ENCODE results near the gene HHIPL2.
A peak's percentile ranks its signal among the peaks of the same experiment; 100 is the strongest.

The HHIPL2 gene

DNA sequence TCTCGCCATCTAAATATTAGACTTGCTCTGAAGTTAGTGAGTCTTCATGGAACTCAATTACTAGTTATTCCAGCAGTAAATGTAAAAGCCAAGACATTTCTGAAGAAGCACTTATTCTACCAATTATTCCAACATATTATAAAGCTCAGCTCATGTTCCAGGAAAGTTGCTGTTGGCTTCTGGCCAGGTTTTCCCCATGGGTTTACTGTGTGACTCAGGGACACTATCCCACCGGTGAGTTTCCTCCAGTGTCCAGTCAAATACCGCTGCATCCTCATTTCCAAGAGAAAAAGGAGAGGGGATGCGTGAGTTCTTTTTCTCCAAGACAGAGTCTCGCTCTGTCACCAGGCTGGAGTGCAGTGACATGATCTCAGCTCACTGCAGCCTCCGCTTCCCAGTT, 9.2 kb upstream of the HHIPL2 start:
- DNase-seq (ENCODE audit: low read depth): no peak
- H3K4me3 ChIP-seq (ENCODE audit: low read length): no peak overlapping the region
- TF ChIP-seq, protein P1, sequence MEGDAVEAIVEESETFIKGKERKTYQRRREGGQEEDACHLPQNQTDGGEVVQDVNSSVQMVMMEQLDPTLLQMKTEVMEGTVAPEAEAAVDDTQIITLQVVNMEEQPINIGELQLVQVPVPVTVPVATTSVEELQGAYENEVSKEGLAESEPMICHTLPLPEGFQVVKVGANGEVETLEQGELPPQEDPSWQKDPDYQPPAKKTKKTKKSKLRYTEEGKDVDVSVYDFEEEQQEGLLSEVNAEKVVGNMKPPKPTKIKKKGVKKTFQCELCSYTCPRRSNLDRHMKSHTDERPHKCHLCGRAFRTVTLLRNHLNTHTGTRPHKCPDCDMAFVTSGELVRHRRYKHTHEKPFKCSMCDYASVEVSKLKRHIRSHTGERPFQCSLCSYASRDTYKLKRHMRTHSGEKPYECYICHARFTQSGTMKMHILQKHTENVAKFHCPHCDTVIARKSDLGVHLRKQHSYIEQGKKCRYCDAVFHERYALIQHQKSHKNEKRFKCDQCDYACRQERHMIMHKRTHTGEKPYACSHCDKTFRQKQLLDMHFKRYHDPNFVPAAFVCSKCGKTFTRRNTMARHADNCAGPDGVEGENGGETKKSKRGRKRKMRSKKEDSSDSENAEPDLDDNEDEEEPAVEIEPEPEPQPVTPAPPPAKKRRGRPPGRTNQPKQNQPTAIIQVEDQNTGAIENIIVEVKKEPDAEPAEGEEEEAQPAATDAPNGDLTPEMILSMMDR (conservative IDR thresholded peaks at IDR 0.05; ENCODE audit: low read length): no peak

DNA sequence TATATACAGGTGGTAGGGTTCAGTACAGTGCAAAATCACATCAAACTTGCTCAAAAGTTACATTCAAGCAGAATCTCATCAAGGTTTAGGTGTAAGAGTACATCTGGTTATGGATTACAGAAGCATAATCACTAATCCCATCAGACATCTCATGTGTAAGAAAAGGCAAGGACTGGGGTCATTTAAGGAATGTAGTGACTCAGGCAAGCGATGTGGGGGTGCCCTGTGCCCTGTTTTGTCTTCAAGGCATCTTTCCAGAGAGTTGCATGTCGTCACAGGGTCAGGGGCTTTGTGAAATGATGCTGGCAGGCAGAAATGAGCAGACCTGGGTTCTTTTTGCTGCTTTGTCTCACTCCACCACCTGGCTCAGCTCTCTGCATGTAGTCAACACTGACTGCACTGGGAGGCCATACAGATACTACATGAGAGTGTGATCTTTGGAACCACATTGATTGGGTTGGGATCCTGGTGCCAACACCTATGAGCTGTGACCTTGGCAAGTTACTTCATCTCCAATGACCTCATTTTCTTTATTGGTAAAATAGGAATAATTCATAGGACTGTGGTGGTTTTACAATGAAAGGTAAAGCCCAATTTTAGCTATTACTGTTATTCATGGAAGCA, 8.2 kb upstream of the HHIPL2 start:
- no peak for DNase-seq (ENCODE audit: low read depth)
- TF ChIP-seq, protein P1 (conservative IDR thresholded peaks at IDR 0.05; ENCODE audit: low read length): no peak
- no peak overlapping the region for H3K4me3 ChIP-seq (ENCODE audit: low read length)

DNA sequence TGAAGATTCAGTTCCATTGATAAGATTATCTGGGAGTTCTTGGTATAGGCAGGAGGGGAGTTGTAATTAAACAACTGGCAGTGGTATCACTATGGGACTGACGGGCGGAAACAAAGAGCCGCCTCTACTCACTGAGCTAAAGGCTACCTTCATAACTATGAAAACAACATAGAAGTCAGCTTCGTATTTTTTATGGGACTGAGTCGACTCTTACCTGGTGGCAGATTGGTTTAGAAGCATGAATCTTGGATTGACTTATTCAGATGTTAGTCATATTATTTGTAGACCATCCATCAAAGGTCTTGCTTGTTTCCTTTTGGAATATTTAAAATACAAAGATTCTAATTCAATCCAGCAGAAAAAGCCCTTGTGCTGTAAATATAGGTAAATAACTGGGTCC, 6.3 kb upstream of the HHIPL2 start:
- DNase-seq (ENCODE audit: low read depth): no peak
- TF ChIP-seq, protein P1 (conservative IDR thresholded peaks at IDR 0.05; ENCODE audit: low read length): no peak
- H3K4me3 ChIP-seq (ENCODE audit: low read length): no peak overlapping the region

DNA sequence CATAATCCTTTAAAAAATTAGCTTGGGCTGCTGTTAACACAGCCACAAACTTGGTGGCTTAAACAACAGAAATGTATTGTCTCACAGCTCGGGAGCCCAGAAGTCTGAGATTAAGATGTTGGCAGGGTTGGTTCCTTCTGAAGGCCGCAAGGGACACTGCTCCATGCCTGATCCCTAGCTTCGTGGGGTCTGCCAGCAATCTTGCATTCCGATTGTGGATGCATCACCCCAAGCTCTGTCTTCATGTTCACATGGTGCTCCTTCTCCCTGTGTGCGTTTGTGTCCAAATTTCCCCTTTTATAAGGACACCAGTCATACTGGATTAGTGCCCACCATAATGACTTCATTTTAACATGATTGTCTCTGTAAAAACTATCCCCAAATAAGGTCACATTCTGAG, 5.0 kb upstream of the HHIPL2 start:
- TF ChIP-seq, protein P1 (conservative IDR thresholded peaks at IDR 0.05; ENCODE audit: low read length): no peak
- DNase-seq (ENCODE audit: low read depth): peak; percentile 64

DNA sequence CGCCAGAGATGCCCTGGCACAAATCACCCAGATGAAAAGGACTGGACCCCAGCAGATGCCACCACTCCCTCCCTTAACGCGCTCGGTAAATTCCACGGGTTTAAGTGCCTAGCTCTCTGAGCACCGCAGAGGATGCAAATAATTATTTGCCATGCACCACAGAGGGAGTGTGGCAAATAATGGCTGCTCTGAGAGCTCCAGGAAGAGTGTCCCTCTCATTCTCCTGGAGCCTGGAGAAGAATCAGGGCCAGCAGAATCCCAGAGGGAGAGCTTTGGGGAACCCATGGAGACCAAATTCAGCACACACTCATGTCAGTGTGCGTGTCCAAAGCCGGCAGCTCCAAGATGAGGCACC, 667 bp downstream of the HHIPL2 start:
- TF ChIP-seq, protein P1 (conservative IDR thresholded peaks at IDR 0.05; ENCODE audit: low read length): peak; percentile 32; the same call in 1 of the 2 replicates
- no peak for DNase-seq (ENCODE audit: low read depth)
- peak overlapping the region; percentile 33 for H3K4me3 ChIP-seq (ENCODE audit: low read length)

More for the DNA sequence above, 5.0 kb upstream of the HHIPL2 start:
- H3K4me3 ChIP-seq (ENCODE audit: low read length): no peak overlapping the region

DNA sequence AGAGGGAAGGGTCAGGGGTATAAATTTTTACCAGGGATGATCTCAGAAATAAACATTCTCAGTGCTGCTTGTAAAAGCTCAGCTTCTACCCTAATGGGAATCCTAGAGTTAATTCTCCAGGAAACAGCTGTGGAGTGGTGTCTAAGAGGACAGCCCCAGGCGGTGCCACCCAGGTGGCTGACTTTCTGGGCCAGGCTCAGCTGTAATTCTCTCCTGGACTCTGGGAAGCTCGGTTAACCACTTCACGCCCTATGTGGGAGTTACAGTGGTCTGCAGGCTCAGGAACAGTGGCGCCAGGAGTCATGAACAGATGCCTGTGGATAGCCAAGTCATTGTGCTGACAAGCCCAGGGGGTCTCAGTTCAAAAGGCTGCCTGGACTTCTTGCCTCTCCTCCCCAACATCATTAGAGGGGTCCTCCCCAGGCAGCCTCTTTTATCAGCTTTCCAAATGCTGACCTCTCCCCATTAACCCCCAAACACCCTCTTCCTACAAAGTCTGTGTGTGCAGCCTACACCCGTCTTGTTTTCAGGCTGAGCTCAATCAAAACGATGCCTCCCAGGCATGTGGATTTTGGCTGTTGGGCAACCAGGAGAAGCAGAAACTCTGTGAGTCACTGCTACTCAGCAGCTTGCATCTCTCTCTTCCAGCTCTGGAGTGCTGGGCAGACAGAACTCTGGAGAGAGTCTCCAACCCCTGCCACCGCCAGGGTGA, 1.2 kb downstream of the HHIPL2 start:
- TF ChIP-seq, protein P1 (conservative IDR thresholded peaks at IDR 0.05; ENCODE audit: low read length): no peak; the same call in 1 of the 2 replicates
- peak overlapping the region; percentile 7; the same call in 1 of the 2 replicates for H3K4me3 ChIP-seq (ENCODE audit: low read length)
- DNase-seq (ENCODE audit: low read depth): peak; percentile 82

DNA sequence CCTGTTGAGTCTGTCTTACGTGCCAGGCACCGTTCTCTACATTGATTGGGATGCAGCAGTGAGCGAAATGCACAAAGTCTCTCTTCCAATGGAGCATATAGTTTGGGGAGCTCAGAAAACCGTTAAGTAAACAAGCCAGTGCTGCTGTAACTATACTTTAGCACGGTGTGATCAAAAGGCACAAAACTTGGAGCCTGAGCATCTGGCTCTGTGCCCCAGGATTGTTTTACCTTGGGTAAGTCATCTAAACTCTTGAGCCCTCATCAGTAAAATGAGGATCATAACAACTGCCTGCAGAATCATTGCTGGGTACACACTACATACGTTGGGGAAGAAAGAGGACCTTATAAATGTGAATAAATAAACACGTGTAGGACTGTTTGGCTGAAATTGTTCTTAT, 1.8 kb downstream of the HHIPL2 start:
- no peak for DNase-seq (ENCODE audit: low read depth)

More for the DNA sequence above, 1.8 kb downstream of the HHIPL2 start:
- H3K4me3 ChIP-seq (ENCODE audit: low read length): no peak overlapping the region
- TF ChIP-seq, protein P1 (conservative IDR thresholded peaks at IDR 0.05; ENCODE audit: low read length): no peak

Data from AG10803 (cell line).